Measurements from ENCODE around the gene RHOD.

Gene RHOD

DNA sequence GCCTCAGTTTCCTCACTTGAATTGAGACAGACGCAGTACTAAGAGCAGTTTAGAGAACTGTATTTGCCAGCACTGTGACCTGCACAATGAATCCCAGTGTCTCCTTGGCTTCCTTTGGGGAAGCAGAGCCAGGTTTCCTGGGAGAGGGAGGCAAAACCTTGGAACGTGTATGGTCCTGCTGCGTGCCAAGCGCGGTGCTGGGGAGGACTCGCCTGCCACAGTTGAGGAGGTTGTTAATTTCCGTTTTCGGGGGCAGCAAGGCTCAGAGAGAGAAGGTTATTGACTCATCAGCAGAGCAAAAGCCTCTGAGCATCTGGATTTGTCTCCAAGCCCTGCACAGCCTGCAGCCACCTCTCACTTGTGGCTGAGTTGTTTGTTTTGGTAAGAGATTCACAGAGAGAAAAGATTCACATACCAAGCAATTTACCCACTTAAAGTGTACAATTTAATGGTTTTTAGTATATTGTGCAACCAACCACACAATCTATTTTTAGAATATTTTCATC lies 22.9 kb upstream of the RHOD start:
- H3K27me3 ChIP-seq (ENCODE audit: insufficient read depth, low read depth, severe bottlenecking) = no peaks in the 10 kb centered on the region
- H3K36me3 ChIP-seq = no peaks in the 10 kb centered on the region
- DNase-seq = no peak
- H3K4me3 ChIP-seq (ENCODE audit: low read depth, low read length) = no peak overlapping the region
- TF ChIP-seq, protein P1, sequence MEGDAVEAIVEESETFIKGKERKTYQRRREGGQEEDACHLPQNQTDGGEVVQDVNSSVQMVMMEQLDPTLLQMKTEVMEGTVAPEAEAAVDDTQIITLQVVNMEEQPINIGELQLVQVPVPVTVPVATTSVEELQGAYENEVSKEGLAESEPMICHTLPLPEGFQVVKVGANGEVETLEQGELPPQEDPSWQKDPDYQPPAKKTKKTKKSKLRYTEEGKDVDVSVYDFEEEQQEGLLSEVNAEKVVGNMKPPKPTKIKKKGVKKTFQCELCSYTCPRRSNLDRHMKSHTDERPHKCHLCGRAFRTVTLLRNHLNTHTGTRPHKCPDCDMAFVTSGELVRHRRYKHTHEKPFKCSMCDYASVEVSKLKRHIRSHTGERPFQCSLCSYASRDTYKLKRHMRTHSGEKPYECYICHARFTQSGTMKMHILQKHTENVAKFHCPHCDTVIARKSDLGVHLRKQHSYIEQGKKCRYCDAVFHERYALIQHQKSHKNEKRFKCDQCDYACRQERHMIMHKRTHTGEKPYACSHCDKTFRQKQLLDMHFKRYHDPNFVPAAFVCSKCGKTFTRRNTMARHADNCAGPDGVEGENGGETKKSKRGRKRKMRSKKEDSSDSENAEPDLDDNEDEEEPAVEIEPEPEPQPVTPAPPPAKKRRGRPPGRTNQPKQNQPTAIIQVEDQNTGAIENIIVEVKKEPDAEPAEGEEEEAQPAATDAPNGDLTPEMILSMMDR (IDR thresholded peaks at IDR 0.05; ENCODE audit: low read depth, low read length) = no peak
- H3K27ac ChIP-seq = no peak overlapping the region
- H3K9me3 ChIP-seq (ENCODE audit: severe bottlenecking) = no peaks in the 10 kb centered on the region

DNA sequence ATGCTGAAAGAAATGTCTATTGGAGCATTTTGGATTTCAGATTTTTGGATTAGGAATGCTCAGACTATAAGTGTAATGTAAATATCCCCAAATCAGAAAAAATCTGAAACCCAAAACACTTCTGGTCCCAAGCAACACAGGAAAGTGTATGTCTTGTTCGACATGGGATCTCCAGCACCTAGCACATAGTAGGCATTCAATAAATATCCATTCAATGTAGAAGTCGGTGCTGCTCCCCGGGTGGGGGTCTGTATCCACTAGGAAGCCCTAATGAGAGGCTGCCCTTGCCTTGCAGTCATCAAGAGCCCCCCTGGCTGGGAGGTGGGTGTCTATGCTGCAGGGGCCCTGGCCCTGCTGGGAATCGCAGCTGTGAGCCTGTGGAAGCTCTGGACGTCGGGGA lies 22.3 kb upstream of the RHOD start:
- no peak overlapping the region for H3K27ac ChIP-seq
- no peaks in the 10 kb centered on the region for H3K36me3 ChIP-seq
- no peak for DNase-seq
- no peak overlapping the region for H3K4me3 ChIP-seq (ENCODE audit: low read depth, low read length)
- TF ChIP-seq, protein P1 (IDR thresholded peaks at IDR 0.05; ENCODE audit: low read depth, low read length) = no peak
- no peaks in the 10 kb centered on the region for H3K27me3 ChIP-seq (ENCODE audit: insufficient read depth, low read depth, severe bottlenecking)
- no peaks in the 10 kb centered on the region for H3K9me3 ChIP-seq (ENCODE audit: severe bottlenecking)

DNA sequence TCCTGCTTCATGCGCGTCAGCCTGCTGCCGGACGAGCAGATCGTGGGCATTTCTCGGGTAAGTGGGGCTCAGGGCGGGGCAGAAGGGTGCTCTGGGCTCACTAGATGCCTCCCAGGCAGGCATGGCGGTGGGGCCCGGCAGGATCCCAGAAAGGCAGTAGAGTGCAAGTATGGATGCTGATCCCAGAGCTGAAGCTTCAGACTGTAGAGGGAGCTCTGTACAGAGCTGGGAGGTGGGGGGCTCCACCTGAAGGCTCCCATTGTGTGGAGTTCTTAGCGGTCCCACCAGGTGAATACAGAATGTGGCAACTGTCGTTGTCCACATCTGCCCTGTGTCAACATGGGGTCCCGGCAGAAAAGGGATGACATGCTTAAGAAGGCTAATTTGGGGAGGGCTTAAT lies 16.5 kb upstream of the RHOD start:
- TF ChIP-seq, protein P1 (IDR thresholded peaks at IDR 0.05; ENCODE audit: low read depth, low read length) = no peak
- Histone ChIP-seq H3K27ac (no peak overlapping the region), H3K9me3 (ENCODE audit: severe bottlenecking) (no peaks in the 10 kb centered on the region), H3K36me3 (no peaks in the 10 kb centered on the region), H3K27me3 (ENCODE audit: insufficient read depth, low read depth, severe bottlenecking) (no peaks in the 10 kb centered on the region), H3K4me3 (ENCODE audit: low read depth, low read length) (no peak overlapping the region)
- no peak for DNase-seq

DNA sequence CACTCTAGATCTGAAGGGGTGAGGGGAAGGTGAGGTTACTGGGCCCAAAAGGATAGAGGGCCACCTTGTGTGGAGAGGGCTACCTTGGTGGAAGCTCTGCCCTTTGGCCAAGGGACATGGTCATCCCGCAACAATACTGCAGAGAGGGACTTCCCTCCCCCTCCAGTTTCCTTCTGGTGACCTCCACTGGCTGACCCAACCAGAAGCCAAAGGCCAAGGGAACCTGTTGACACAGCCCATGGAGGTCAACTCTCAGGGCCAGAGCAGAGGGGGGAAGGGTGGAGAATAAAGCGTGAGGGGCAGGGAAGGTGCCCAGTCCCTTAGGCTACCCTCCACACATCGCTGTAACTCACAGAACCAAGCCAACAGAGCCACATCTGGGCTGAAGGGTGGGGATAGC lies 15.0 kb upstream of the RHOD start:
- no peak for DNase-seq
- Histone ChIP-seq H3K36me3 (no peaks in the 10 kb centered on the region), H3K9me3 (ENCODE audit: severe bottlenecking) (no peaks in the 10 kb centered on the region), H3K27me3 (ENCODE audit: insufficient read depth, low read depth, severe bottlenecking) (no peaks in the 10 kb centered on the region), H3K27ac (no peak overlapping the region), H3K4me3 (ENCODE audit: low read depth, low read length) (no peak overlapping the region)
- TF ChIP-seq, protein P1 (IDR thresholded peaks at IDR 0.05; ENCODE audit: low read depth, low read length) = no peak

DNA sequence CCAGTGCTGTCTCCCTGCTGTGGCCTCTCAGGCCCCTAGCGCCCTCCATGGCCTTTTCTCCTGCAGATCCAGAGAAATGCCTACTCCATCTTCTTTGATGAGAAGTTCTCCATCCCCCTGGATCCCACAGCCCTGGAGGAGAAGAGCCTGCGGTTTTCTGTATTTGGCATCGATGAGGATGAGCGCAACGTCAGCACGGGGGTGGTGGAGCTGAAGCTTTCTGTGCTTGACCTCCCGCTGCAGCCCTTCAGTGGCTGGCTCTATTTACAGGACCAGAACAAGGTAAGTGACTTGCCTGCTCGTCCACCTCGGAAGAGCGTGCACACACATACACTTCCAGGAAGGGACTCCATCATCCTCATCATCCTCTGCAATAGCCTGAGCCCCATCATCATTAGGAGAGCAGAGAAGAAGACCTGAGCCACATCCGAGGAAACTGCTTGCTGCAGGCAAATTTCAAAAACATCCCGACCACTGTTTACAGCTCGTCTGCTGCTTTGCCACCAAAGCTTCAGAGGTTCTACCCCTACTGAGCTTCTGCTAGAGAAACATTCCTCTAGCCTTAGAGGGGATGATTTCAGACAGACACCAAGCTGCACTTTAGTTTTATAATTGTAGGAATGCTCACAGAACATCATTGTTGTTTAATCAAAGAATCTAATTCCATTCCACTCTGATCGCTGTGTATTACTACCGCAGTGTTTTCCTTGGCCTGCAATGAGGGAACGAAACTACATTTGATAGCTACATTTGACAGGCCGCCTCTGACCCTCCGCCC lies 12.9 kb upstream of the RHOD start:
- TF ChIP-seq, protein P1 (IDR thresholded peaks at IDR 0.05; ENCODE audit: low read depth, low read length) = no peak
- Histone ChIP-seq H3K27ac (no peak overlapping the region), H3K27me3 (ENCODE audit: insufficient read depth, low read depth, severe bottlenecking) (no peaks in the 10 kb centered on the region), H3K4me3 (ENCODE audit: low read depth, low read length) (no peak overlapping the region), H3K36me3 (no peaks in the 10 kb centered on the region), H3K9me3 (ENCODE audit: severe bottlenecking) (no peaks in the 10 kb centered on the region)
- DNase-seq = no peak

DNA sequence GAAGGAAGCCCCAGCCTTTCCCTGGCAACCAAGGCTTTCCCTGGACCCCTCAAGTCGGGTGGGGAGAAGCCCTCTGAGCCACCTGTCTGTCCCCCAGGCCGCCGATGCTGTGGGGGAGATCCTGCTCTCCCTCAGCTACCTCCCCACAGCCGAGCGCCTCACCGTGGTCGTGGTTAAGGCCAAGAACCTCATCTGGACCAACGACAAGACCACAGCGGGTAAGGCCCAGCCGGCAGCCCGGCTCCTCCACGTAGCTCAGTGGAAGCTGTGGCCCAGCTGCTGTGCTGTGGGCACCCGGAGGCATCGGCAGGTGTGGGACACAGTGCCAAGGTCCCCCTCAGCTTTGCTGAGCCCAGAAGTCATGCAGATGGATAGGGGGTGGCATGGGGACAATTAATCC lies 12.2 kb upstream of the RHOD start:
- Histone ChIP-seq H3K27me3 (ENCODE audit: insufficient read depth, low read depth, severe bottlenecking) (no peaks in the 10 kb centered on the region), H3K9me3 (ENCODE audit: severe bottlenecking) (no peaks in the 10 kb centered on the region), H3K4me3 (ENCODE audit: low read depth, low read length) (no peak overlapping the region), H3K27ac (no peak overlapping the region), H3K36me3 (no peaks in the 10 kb centered on the region)
- TF ChIP-seq, protein P1 (IDR thresholded peaks at IDR 0.05; ENCODE audit: low read depth, low read length) = no peak
- no peak for DNase-seq
